GM19328 (cell line): ENCODE results near the gene METAP1D.
"Not testable (repeated sequence)": the region's sequence is repeated elsewhere in the genome, so short reads cannot be mapped to it uniquely, and the experiment has no call there.

Experiments
- ATAC-seq: cut with Tn5 transposase; IDR thresholded peaks from one replicate; pipeline ENCODE4 v1.9.1; 2021; ENCODE audit warnings: mild to moderate bottlenecking, moderate library complexity; ENCODE audit not compliant: unreplicated experiment

The METAP1D gene

DNA sequence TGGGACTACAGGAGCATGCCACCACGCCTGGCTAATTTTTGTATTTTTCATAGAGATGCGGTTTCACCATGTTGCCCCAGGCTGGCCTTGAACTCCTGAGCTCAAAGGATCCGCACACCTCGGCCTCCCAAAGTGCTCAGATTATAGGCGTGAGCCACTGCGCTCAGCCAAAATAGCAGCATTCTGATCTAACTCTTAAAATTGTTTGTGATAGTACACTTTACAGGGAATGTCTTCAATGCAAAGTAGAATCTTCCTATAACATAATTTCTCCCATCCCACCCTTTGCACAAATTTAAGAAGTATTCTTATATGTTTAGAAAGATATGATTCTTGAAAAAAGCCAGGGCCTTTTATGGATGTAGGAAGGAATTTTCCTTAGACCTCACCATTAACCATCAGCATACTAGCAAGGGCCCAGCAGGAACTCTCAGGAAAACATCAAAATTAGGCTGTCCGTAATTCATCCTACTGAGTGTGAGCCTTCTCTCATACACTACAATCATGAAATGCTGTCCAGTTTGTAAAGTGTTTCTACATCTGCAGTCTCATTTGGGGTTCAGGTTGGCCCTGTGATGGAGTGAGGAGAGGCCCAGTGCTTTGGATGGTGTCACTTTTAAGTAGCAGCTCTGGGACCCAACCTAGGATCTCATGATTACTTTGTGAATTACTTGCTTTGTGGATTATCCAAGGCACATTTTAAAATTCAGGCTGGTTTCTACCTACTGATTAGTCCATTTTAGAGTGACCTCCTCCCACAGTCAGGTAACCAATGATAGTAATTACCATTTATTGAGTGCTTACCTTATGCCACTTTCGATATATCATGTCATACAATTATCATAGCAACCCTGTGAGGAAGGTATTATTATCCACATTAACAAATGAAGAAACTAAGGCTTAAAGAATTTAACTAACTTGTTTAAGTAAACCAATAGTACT is 48.1 kb downstream of the METAP1D start:
- ATAC-seq = no peak

DNA sequence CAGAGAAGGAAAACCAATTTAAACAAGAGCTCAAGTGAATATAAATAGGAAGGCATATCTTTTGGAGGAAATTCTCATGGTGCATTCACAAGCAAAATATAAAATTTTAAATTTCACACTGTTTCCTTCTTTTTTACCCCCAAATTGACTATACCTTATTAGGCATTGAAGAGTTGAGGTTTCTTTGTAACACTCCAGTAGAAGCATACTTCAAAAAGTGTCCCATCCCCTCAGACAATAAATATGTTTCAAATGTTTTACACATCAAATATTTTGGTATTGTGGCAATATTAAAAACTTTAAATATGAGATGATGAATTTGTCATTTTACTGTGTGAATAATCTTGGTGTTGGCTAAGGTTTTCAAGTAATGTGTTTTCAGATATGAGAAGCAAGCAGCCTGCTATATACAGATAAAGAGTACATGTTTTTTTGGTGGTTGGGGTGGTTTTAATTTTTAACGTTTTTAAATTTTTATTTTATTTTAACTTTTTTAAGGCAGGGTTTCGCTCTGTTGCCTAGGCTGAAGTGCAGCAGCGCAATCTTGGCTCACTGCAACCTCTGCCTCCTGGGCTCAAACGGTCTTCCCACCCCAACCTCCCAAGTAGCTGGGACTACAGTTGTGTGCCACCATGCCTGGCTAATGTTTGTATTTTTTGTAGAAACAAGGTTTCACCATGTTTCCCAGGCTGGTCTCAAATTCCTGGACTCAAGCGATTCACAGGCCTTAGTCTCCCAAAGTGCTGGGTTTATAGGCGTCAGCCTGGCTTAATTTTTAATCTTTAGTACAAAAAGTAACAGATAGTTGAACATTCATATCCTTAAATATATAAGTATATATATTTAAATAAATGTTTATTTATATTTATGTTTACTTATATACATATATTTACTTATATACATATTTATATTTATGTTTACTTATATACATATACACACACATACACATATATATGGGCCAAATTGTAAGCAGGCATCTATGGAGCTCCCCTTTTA is 49.1 kb downstream of the METAP1D start:
- no peak for ATAC-seq

DNA sequence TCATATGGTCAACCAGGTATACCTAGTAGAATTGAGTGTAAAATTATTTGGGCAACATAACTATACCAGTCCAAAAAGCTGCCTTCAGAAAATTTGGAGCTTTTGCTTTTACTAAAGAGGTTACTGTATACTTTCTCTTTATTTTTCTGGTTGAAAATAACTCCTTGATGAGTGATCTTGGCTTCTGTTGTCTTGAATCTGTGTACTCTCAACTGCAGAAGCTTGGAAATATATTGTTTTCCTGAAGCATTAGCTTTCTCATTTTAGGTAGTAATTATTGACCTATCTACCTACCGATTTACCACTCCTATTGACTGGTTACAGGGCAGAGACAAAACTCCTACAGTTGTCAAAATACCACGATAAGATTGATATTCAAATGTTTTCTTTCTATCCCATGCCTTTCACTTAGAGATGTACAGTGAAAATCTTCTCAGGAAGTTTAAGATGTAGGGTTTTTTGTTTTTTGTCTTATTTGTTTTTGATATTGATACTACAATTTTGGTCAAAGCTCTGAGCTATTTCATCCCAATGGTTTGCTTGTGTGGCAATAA is 49.9 kb downstream of the METAP1D start:
- ATAC-seq = no peak

DNA sequence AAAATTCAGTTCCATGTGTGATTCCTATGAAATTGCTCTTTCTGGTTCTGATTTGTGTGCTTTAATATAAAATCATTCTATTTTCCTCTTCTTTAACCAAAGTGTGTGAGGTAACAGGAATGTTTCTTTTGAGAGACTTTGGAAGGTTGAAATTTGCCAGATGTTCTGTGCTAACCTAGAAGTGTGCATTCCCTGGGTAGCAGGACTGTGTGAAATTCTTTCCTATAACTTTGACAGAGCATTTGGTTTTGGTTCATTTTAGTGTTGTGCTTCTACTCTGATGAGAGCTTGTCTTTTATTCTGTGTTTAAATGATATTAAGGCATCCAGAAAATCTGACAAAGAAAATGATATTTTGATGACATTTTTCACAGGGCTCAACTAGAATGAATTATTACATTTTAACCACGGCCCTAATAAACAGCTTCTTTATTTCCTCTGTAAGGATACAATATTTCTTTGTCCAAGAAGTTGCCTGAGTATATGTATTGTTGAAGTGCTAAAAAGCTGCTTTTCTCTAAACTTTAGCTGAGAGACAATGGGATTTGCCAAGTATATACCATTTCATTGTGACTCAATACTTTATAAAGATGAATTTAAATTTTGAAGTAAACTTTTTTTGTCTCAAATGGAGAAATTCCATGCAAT is 50.8 kb downstream of the METAP1D start:
- no peak for ATAC-seq

DNA sequence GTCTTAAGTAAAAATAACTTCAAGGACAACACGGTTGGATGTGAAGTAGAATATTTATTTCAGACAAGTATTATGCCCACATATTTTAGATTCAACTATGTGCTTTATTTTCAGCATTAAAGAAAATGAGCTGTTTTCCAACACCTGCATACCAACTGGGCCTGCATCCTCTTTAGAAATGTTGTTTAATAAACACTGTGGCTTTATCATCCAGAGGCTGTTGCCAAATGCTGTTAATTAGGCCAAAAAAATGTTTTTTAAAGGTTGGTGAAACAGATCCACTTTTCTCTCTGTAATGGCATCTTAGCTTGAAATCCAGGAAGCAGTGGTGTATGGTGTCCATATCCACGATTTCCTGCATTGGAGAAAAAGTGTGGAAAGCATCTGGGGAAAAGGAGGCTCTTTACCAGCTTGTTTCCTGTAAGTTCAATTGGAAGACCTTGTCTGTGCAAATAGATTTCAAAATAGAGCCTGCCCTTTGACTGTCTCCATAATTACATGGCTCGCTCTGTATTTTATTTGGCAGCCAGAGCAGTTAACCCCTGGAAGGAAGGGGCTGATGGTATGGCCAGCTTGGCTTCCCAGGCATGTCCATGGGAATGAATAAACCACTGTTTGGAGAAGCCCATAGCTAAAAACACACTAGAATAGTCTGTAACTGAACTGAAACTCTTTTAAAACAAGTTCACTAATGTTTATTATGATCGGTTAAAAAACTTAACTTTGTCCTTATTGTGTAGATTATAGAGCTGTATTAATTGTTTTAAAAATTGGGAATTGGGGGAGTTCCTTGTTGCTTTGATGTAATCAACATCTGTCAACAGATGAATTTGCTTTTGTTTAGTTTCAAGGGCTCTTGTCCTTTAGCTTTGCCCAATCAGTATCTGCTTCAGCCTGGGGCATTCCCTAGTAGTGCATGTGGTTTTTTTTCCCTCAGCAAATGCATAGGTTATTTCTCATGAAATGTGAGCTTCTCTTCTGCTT is 52.5 kb downstream of the METAP1D start:
- ATAC-seq = no peak

DNA sequence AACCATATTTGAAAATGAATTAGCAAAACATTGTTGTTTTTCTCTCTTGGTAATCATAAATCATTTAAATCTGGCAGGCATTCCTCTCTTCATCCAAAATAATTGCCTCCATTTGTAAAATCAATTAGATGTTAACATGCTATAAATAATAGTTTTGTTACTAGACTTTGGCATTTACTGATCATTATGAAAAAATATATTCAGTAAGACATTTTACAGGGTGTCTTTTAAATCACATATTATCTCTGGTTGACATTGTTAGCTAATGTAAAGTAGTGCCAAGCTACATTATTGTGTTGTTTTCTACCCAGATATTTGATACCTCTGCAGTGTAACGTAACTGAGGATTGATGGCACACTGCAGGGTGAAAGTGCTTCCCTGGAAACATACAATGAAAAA is 53.7 kb downstream of the METAP1D start:
- no peak for ATAC-seq

DNA sequence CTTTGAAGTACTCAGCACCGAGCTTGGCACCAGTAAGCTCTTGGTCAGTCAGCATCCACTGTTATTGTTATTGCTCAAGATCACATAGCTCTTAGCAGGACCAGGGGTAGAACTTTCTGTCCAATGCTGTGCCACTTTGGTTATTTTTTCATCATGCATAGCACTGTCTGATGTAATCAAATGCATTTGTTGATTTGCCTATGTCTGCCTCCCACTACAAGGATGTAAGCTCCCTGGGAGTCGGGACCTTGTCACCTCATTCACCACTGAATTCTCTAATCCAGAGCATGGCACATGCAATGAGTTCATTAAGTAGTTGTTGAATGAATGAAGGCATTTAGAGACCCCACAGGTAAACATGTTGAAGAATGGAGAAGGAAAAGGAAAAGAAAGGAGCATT is 56.5 kb downstream of the METAP1D start:
- ATAC-seq = no peak

DNA sequence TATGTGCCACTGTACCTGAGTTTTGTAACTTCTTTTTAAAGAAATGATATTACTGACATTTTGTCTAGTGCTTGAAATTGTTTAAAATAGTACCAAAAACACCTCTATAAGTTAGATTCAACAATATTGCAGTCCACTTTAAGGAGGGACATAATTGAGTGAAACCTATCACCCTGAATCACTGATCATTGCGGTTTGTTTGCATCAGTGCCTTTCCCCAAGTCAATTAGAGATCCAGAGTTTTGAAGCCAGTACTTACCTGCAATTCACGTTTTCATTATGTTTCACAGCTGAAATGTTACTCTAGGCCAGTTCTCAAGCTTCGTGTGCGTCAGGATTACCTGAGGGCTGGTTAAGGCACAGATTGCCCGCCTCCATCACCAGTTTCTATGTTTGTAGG is 58.9 kb downstream of the METAP1D start:
- ATAC-seq = no peak

DNA sequence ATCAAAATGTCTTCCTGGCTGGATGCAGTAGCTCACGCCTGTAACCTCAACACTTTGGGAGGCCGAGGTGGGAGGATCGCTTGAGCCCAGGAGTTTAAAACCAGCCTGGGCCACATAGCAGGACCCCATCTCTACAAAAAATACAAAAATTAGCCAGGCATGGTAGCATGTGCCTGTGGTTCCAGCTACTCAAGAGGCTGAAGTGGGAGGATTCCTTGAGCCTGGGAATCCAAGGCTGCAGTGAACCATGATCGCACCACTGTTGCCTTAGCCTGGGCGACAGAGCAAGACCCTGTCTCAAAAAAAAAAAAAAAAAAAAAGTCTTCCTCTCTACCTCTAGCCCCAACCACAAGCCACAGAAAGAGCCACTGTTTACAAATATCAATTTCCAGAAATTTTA is 60.4 kb downstream of the METAP1D start:
- ATAC-seq = not testable (repeated sequence)

DNA sequence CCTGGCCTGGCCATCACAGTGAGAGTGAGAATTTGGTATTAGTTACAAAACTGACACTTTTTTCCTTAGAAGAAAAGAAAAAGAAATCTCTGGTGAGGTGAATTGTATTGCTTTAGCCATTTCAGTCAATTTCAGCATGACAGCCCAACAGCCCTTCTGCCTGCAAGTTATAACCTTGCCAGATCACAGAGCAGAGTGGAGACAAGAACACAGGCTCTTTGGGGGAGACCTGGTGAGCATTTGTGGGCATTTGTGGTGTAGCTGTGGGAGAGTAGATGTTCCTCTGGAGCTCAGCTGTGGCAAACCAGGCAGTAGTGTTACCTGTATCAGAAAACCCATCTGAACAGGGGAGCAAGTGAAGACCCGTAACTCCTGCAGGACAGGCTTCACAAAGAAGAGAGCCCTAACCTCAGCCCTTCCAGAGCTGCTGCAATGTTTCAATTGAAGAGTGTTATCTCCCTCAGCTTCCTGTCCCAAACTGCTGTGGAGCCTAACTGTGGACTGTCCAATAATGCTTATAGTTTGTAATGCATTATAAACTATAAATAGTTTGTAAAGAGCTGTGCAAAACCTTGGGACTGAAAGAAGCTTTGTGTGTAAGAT is 62.8 kb downstream of the METAP1D start:
- ATAC-seq = no peak

DNA sequence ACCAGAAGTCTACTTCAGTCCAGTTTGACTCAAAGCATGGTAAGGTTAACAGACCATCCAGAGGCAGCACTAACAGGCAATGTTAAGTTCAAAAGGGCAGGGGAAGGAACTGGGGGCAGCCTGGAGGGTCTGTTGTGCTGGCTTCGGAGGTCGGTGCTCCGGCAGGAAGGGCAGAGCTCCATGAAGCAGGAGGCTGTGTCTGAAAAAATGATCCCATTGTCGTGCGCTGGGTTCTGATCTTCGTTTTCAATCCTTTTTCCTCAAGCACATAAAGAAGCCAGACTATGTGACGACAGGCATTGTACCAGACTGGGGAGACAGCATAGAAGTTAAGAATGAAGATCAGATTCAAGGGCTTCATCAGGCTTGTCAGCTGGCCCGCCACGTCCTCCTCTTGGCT is 63.7 kb downstream of the METAP1D start:
- ATAC-seq = no peak

DNA sequence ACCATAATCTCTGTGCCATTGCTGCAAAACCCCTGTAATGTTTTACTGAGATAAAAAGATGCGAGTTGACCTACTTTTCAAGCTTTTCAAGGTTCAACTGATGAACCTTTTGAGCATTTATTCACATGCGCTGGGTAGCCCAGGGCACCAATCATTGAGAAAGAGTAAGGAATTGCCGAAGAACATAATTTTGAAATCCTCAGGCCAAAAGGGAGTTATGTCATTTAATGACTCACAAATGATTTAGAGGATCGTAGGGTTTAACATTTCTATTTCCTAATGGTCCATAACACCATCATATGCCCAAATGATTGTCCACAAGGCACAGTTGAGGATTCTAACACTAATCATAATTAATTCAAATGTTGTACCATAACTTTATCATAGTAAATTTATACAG is 65.4 kb downstream of the METAP1D start:
- ATAC-seq = no peak

DNA sequence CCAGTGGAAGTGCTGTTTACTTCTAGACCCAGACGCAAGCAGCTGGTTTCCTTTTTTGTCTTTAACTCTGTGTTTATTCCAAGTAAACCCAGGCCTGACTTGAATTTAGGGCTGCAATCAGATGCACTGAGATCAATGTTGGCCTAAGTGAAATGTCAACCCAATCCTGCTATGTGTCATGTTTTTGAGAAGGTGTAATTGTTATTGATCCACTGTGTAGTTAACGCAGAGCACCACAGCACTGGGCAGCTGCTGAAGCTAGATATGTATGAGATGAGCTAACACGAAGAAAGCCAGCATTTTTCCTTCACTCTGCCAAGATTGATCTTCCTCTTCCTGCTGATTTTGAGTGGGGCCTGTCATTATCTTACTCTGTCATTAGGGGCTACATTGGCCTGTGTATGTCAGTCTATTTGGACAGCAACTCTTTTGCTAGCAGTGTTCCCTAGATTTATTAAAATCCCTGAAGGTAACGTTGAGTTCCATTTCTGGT is 66.7 kb downstream of the METAP1D start:
- ATAC-seq = no peak

DNA sequence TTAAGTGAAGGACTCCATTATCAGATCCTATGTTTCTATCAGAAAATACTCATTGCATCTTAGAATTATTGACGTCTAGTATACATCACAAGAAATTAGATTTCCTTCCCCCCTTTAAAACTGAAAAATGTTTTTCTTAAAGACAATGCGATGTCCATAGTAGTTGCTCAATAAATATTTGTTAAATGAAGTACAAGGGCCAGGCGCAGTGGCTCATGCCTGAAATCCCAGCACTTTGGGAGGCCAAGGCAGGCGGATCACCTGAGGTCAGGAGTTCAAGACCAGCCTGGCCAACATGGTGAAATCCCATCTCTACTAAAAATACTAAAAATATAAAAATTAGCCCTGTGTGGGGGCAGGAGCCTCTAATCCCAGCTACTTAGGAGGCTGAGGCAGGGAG is 68.2 kb downstream of the METAP1D start:
- not testable (repeated sequence) for ATAC-seq

DNA sequence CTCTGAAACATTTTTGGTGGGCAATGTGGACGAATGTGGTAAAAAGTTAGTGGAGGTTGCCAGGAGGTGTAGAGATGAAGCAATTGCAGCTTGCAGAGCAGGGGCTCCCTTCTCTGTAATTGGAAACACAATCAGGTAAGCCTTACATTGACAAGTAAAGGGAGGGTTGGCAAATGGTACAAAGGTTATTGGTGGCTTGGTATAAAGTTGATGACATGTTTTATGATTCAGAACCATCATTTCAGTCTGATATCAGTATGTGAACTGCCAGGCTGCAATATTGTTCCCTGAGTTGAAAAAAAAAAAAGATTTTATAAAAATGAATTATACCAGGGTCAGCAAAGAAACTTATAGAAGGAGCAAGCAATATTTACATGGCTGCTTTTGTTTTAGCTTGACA is 71.2 kb downstream of the METAP1D start:
- no peak for ATAC-seq

DNA sequence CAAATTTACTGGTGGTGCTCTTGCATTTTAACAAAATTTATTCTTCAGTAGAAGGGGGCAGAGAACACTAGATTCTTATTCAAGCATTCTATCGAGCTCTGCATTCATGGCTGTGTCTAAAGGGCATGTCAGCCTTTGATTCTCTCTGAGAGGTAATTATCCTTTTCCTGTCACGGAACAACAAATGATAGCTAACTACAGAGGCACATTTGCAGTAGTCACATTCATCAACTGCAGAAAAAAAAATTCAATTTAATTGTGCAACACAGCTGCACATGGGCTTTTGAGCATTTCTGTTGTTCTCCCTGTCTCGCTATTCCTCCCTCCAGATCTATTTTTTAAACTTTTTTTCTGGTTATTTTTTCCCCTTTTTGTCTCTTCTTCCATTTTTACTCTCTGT is 72.5 kb downstream of the METAP1D start:
- ATAC-seq = no peak

DNA sequence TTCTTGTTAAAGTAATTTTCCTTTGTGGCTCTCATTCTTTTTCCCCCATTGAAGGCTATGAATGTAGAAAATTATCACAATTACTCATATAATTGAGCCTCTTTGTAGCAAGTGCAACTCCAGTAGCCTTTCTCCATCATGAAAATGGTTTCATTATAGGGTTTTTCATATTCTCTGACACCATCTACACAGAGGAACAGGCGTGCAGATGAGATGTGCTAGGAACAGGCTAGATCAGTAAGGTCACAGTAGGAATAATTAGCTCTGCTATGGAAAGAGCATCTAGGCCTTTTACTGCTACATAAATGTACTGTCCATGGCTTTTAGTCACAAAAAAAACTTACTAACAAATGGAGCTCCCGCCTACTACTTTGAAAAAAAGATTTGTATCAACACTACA is 73.0 kb downstream of the METAP1D start:
- no peak for ATAC-seq

DNA sequence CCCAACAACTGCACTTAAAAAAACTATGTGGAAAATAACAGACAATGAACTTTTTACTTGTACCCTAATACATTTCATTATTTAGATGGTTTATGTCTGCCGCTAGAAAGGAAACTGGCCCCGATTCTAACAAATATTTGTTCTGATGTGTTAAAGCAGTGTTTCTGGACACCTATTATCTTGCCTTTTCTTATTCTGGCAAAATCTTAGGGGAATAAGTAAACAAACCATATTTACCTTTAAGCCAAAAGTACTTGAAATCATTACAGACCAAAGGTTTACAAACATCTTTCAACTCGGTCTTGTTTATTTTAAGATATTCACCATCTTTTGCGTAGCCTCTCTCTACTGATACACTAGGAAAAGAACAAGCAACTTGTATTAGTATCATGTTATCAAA is 73.8 kb downstream of the METAP1D start:
- no peak for ATAC-seq

DNA sequence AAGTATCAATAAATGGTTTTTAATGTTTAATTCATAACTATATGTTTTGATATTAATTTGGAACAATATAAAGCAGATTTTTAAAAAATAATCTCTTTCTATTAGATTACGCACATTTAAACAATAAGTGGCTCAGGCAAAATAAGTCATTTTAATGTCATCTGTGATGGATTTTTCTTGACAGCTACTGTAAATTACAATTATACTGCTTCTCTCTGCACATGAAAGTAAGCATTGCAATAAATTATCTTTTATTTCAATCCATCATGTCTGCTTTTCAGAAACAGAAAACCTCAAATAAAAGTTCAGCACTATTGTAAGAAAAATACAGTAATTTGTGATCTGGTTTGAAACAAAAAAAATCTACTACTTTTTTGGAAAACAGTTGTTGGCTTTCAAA is 74.5 kb downstream of the METAP1D start:
- no peak for ATAC-seq
